ENCODE data around the gene KRT86.
A peak's percentile ranks its signal among the peaks of the same experiment; 100 is the strongest.
"Not testable (repeated sequence)": the region's sequence is repeated elsewhere in the genome, so short reads cannot be mapped to it uniquely, and the experiment has no call there.

The KRT86 gene

GRCh38 chr12:52252175-52252615, 22.2 kb upstream of the KRT86 start:
- not testable (repeated sequence) for DNase-seq

DNA sequence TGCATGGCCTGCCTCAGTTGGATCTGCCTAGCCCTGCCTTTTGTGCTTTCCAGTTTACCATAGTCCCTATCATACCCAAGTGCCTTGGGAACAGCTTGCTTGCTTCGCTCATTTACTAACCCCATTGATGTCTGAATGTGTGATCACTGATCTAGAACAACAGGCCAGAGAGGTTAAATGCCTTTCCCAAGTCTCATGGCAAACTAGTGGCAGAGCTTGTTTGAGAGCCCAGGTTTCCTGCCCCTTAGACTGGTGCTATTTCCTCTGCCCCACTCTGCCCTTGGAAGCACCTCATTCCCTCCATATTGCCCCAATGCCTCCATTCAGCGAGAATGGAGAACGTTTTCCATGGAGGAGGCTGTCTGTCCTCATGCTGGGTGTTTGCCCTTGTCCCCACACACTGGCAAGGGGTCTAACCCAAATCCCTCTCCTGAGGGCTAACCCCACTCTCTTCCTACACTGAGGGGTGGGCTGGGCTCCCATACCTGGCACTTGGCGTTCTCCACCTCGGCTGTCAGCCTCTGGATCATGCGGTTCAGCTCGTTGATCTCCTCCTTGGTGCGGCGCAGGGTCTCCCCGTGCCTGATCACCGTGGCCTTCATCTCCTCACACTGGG, 21.6 kb upstream of the KRT86 start:
- no peak for DNase-seq

GRCh38 chr12:52253391-52254179, 20.9 kb upstream of the KRT86 start:
- DNase-seq, result no peak

- DNase-seq, result no peak
Measured at GRCh38 chr12:52254180-52254964, 20.1 kb upstream of the KRT86 start.

- no peak for DNase-seq
Measured at GRCh38 chr12:52254965-52255751, 19.3 kb upstream of the KRT86 start.

DNA sequence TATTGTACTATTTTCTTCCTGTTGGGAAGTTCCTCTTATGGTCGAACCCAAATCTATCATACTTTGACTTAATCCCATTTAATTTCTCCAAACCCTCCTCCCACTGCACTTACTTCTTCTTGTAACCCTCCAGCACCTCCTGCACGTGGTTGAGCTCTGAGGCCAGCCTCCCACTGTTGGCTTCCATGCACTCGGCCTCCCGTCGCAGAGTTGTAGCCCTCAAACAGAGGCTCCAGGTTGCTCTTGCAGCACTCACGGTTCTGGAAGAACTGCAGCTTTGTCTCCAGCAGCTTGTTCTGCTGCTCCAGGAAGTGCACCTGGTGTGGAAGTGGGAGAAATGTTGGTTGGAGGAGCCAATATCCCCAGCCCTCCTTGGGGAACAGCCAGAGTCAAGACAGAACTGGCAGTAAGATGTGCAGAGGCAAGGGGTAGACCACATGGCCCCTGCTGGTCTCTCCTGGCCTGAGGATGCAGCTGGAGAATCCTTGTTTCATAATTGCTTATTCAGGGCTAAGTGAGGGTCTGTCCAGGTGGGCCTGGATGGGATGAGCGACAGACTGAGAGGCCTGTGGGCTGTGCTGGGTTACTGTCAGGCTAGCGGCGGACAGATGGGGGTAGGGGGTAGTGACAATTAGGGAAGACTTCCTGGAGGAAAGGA, 18.4 kb upstream of the KRT86 start:
- no peak for DNase-seq

DNA sequence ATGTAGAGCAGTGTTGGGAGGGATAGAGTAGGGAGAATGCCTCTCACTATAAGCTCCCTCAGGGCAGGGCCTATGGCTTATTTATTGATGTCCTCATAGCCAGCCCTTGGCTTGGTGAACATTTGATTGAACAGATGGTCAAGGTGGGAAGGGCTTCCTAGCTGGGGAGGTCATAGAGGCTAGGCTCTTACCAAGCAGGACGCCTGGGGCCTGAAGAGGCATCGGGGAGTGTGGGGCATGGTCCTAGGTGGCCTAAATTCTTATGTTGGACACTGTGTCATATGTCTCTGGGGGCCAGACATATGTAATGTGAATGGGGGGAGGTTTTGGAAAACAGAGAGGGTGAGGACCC, 17.9 kb upstream of the KRT86 start:
- DNase-seq, result no peak

GRCh38 chr12:52257074-52257551, 17.3 kb upstream of the KRT86 start:
- no peak for DNase-seq

DNA sequence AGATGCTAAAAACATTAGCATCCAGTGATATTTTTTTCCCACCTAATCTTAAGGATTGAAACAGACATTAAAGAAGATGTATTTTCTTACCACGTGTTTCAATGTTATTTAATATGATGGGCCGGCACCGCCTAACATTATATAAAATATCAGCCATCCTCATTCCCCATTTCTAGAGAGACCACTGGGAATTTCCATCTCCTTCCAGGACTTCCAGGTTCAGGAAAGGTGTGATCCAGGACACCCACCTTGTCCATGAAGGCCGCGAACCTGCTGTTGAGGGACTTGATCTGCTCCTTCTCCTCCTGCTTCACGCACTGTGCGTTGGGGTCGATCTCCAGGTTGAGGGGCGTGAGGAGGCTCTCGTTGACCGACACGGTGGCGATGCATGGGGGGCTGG, 16.5 kb upstream of the KRT86 start:
- DNase-seq, result not testable (repeated sequence)

DNA sequence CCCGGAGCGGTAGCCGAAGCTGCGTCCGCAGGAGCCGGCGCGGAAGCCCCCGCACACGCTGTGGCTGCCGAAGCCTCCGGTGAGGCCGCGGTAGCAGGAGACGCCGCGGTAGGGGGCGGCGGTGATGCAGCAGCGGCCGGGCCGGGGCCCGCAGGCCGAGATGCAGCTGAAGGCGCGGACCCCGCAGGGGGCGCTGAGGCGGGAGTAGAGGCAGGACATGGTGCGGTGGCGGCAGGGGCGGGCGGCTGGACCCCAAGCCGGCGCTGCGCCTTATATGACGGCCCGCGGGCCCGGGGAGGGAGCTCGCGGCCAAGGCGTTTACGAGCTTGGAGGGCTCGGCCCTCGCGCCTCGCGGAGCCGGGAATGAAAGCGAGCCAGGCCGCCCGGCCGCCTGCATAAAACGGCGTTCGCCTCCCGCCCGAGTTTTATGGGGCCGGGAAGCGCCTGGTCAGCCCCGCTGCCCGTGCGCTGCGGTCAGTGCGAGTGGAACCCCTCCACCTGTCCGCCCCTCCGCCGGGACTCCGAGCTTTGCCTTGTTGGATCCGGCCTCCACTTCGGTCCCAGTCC, 16.0 kb upstream of the KRT86 start:
- DNase-seq, result no peak

DNA sequence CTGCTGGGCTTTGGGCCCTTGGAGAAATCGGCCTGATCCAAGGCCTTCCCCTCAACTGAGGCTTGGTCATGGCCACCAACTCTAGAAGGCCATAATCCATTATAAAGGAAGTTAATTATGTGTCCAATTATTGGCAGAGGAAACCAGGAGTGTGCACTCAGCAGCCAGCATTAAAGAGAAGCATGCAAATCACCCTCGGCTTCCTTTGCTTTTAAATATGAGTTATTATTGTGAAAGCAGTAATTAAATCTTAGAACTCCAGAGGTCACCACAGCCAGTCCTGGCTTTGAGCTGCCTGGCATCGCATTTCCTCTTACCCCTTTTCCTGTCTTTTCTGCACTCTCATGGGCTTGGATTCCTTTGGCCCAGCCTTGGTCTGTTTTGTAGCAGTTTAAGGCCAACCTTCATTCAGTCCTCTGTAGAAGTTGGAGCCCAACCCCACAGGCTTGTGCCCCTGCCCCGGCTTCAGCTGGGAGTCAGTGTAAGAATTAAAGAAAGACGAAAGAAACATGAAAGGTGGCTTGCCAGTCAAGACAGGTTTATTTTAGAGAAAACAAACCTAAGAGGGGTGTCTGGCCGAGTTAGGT, 14.7 kb upstream of the KRT86 start:
- peak; percentile 29 for DNase-seq

DNA sequence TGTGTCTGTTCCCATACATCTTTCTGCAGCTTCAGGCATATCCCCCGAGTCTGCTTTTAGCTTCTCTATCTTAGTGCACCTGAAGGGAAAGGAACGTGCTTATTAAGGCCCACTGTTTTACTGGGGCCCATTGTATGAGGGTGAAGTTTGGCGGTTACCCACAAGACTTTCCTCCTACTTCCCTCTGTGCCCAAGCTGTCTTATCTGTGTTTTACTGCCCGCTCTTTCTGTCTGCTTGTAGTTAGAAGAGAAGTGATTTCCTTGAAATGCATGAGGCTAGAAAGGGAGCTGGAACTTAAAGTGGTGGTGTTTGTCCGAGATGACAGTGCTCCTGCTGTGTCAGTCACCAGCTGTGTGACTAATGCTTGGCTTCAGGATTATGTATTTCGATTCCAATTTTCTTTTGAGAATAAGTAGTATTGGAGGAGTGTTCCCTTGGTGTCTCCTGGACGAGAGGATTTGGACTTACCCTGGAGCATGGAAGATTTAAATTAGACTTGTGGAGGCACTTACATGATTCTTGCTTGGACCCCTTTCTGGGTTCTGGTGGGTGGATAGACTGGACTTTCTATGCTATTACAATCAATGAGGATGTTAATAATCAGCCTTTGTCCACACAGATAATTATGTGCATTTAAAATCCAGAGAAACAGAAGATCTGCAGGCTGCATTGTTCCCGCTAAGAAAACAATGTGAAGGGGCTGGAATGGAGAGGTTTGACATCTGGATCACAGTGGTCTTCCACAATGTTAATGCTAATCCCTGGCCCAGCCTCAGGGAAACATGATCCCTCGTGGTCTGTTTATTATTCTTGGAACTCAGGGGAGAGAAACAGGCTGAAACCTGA, 13.9 kb upstream of the KRT86 start:
- DNase-seq, result peak; percentile 30

- DNase-seq, result no peak
Measured at GRCh38 chr12:52261208-52261484, 13.3 kb upstream of the KRT86 start.

DNA sequence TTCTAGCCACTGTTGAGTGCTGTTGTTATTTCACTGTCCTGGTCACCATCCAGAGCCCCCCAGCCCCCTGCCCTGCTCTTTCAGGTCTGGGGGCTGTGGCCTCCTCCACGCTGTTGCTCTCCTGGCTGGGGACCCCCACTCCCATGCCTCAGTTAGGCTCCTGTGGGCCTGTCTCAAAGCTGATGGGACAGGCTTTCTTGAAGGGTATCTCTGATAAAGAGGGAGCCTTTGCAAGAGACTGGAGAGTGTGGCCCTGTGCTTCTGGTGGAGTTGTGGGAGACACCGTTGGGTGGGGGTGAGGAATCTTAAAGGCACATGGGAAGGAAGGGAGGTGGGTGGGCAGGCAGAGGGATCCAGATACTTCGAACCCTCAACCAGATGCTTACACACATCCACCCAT, 12.2 kb upstream of the KRT86 start:
- no peak for DNase-seq

DNA sequence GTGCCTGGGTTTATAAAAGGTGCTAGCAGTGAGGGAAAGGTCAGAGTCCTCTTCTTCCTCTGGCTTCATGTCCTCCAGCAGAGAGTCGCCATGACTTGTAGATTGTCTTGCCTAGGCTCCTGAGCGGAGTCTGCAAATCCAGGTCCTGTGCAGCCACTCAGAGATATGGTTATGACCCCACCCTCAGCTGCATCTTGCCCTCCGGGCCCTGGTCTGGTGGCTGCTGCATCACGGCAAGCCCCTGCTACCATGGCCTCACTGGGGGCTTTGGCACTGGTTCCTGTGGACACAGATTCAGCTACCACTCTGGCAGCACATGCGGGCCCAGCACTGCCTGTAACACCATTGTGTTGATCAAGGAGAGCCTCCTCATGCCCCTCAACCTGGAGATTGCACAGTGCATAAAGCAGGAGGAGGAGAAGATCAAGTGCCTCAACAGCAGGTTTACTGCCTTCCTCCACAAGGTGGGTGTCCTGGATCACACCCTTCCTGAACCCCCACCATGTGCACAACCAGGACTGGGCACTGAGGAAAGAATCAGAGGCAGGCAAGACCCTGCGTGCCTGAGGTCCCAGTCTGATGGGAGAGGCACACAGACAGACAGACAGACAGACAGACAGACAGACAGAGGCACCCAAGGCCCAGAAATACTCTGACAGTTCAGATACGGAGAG, 10.5 kb upstream of the KRT86 start:
- DNase-seq, result no peak

DNA sequence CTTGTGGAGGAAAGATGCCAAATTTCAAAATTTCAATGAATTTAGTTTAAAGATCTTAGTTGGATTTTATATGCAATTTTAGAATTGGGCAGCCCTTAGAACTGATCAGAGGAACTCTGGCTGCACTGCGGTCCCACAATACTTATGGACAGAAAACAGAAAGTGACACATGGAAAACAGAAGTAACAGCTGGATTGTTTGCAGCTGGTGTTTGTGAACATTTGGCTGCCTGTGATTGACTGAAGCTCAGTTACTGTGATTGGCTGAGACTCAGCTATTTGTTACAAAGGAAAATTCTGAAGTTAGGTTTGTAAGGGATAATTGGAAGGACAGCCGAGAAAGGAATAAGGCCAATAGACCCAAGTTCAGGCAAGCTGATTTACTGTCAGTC, 10.0 kb upstream of the KRT86 start:
- DNase-seq, result no peak

GRCh38 chr12:52266514-52266913, 7.9 kb upstream of the KRT86 start:
- no peak for DNase-seq

DNA sequence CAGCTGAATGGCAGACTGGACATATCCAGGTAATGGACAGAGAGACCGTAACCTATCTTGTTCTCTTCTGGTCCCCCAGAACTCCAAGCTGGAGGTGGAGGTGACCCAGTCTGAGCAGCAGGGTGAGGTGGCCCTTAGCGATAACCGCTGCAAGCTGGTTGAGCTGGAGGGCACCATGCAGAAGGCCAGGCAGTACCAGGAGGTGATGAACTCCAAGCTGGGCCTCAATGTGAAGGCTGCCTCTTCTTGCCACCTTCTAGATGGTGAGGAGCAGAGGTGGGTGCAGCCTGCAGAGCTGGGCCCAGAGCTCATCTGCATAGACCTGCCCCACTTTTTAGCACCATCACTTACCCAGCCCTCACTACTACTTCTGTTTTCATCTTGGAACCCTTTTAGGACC, 7.2 kb upstream of the KRT86 start:
- DNase-seq, result no peak

GRCh38 chr12:52267699-52268098, 6.7 kb upstream of the KRT86 start:
- DNase-seq, result no peak

- peak; percentile 79 for DNase-seq
Measured at GRCh38 chr12:52268212-52268611, 6.2 kb upstream of the KRT86 start.

All from EL (cell line).